Stimulated activated CD4-positive, alpha-beta T cell treated with anti-CD3 and anti-CD28 coated beads, Interleukin-1b, Interleukin-23, amount 100 ng/mL, for 24 hours (primary cell): ENCODE measurements around the gene PHYHD1.

Experiments
- DNase-seq, 4 experiments: peaks; one replicate each; pipeline ENCODE4 v3.0.0-alpha.2; 2020; ENCODE audit warnings: low read depth in 4 of 4, low spot score in 1 of 4

The PHYHD1 gene

GRCh38 chr9:128969491-128969890 lies 48.7 kb downstream of the PHYHD1 start:
- DNase-seq, result no peak

DNA sequence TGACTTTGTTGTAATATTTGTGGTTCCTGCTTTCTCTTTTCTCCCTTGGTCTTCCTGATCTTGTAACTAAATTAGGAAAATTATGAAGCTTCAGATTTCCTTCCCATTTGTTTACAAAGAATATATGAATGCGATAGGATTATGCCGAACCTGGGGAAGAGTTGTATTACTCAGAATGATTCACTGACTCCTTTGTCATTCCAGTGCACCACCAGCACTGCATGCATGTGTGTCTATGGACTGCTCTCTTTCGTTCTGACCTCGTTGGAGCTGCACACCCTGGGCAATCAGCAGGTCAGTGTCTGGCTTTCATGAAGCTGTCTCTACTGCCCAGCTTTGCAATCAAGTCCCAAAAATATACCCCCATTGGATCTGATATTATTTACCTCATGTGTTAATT lies 52.2 kb downstream of the PHYHD1 start:
- no peak for DNase-seq

DNA sequence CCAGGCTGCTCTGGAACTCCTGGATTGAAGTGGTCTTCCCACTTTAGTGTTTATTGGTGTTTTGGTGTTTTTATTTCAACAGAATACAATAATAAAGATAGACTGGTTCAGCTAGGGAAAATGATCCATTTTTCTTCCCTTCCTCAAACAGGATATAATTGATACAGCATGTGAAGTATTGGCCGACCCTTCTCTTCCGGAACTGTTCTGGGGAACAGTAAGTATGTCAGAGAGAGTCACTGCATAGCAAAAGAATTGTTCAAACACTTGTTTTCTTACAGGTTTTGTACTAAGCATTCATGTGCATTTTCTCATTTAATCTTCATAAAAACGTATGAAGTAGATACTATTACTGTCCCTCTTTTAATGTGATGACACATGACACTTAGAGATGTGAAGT lies 58.3 kb downstream of the PHYHD1 start:
- no peak for DNase-seq

GRCh38 chr9:128983536-128983935 lies 62.8 kb downstream of the PHYHD1 start:
- DNase-seq, result no peak

DNA sequence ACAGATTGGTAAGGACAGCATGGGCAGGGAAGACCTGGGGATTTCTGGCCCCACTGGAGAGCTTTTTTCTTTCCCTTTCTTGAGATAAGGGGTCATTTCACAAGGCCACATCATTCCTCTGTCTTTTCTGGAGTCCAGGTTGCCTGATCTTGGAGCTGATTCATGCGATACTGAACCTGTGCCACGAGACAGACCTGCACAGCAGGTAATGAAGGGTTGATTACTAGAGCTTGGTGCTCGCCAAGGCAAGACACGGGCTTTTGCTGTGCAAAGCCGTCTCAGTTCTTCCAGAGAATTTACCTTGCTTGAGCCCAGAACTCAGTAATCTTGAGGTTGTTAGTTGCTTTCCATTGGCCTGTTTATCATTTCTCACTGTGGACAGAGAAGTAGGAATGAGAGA lies 65.9 kb downstream of the PHYHD1 start:
- DNase-seq, result no peak

- DNase-seq, result no peak
These were observed 67.0 kb downstream of the PHYHD1 start for GRCh38 chr9:128987805-128988204.
